ENCODE data around the gene OR51B4.
"Not testable (repeated sequence)": the region's sequence is repeated elsewhere in the genome, so short reads cannot be mapped to it uniquely, and the experiment has no call there.

Gene OR51B4

GRCh38 chr11:5301846-5302245 lies at the start of gene OR51B4:
Gene OR51B4, minus strand, starts transcription at chr11:5301946. Its CDS starts 0 bp downstream, at chr11:5301946.
- DNase-seq = no peak

GRCh38 chr11:5351208-5351607 lies 49.5 kb upstream of the OR51B4 start, which contains the start of gene OR51B6:
Gene OR51B6, plus strand, starts transcription at chr11:5351508. Its CDS starts 0 bp downstream, at chr11:5351508.
- DNase-seq = no peak

- DNase-seq = no peak
Observed at GRCh38 chr11:5349550-5349949, 47.8 kb upstream of the OR51B4 start.

GRCh38 chr11:5348551-5349194 lies 46.9 kb upstream of the OR51B4 start:
- DNase-seq = peak; percentile 70

- DNase-seq = no peak
Observed at GRCh38 chr11:5345831-5346230, 44.1 kb upstream of the OR51B4 start.

- no peak for DNase-seq
Observed at GRCh38 chr11:5343474-5344335, 42.0 kb upstream of the OR51B4 start, which contains the start of gene OR51B5. Gene OR51B5, minus strand, starts transcription at chr11:5343524. Its CDS starts 0 bp downstream, at chr11:5343524.

GRCh38 chr11:5339771-5340322 lies 38.1 kb upstream of the OR51B4 start:
- DNase-seq = no peak

- not testable (repeated sequence) for DNase-seq
Observed at GRCh38 chr11:5337253-5337652, 35.5 kb upstream of the OR51B4 start.

- no peak for DNase-seq
Observed at GRCh38 chr11:5336331-5336730, 34.6 kb upstream of the OR51B4 start.

GRCh38 chr11:5335170-5335569 lies 33.4 kb upstream of the OR51B4 start:
- peak; percentile 63 for DNase-seq

- no peak for DNase-seq
Observed at GRCh38 chr11:5324197-5324596, 22.5 kb upstream of the OR51B4 start, which contains the start of gene OR51B2. Gene OR51B2, minus strand, starts transcription at chr11:5324297. Its CDS starts 0 bp downstream, at chr11:5324297.

- DNase-seq = peak; percentile 42
Observed at GRCh38 chr11:5317292-5317691, 15.5 kb upstream of the OR51B4 start.

- not testable (repeated sequence) for DNase-seq
Observed at GRCh38 chr11:5313326-5314023, 11.7 kb upstream of the OR51B4 start.

GRCh38 chr11:5310423-5310822 lies 8.7 kb upstream of the OR51B4 start:
- DNase-seq = no peak

- no peak for DNase-seq
Observed at GRCh38 chr11:5307256-5308019, 5.7 kb upstream of the OR51B4 start.

- DNase-seq = no peak
Observed at GRCh38 chr11:5304046-5304445, 2.3 kb upstream of the OR51B4 start.

GRCh38 chr11:5303626-5304025 lies 1.9 kb upstream of the OR51B4 start:
- peak; percentile 96 for DNase-seq

GRCh38 chr11:5300251-5300650 lies 1.5 kb downstream of the OR51B4 start:
- DNase-seq = peak; percentile 25

- DNase-seq = no peak
Observed at GRCh38 chr11:5298451-5298850, 3.3 kb downstream of the OR51B4 start.

- DNase-seq = peak; percentile 74
Observed at GRCh38 chr11:5297721-5298323, 3.9 kb downstream of the OR51B4 start.

- not testable (repeated sequence) for DNase-seq
Observed at GRCh38 chr11:5294342-5294995, 7.3 kb downstream of the OR51B4 start.
